Activated CD8-positive, alpha-beta T cell treated with anti-CD3 and anti-CD28 coated beads, Interleukin-2, amount 10 ng/mL, durations not matched to agents 7 days and 5 days (primary cell): ENCODE results near the gene XPO6. TPM values are rescaled to one million over a fixed set of nuclear protein-coding genes. Genes with fewer than 3 reads are reported as not detected.

Experiments
- ATAC-seq: fragments of 150-1000 bp; cut with Tn5 transposase; one replicate; pipeline ENCODE4 v1.10.0; 2021; ENCODE audit warnings: moderate library complexity
- CTCF ChIA-PET: fragments of 350-600 bp; sonication (Branson Sonifier 250); formaldehyde crosslinking; loops from one replicate; lab custom pipeline; 2021; ENCODE audit warnings: antibody characterized with exemption; lab: Charles Lee
- POLR2A ChIA-PET: fragments of 350-600 bp; sonication (Branson Sonifier 250); formaldehyde crosslinking; loops from one replicate; lab custom pipeline; 2021; ENCODE audit warnings: antibody characterized with exemption; lab: Charles Lee
- DNase-seq: peaks from one replicate; pipeline ENCODE4 v3.0.0-alpha.2; 2020
- H3K27ac Mint-ChIP-seq: one replicate; pipeline ENCODE4 v1.8.0; 2021; ENCODE audit warnings: mild to moderate bottlenecking, mixed read lengths
- H3K27me3 Mint-ChIP-seq: one replicate; pipeline ENCODE4 v1.8.0; 2021; ENCODE audit warnings: low read depth, mixed read lengths
- H3K36me3 Mint-ChIP-seq: one replicate; pipeline ENCODE4 v1.8.0; 2021; ENCODE audit warnings: low read depth, mixed read lengths
- H3K4me1 Mint-ChIP-seq: one replicate; pipeline ENCODE4 v1.8.0; 2021; ENCODE audit warnings: low read depth, mixed read lengths
- H3K4me3 Mint-ChIP-seq: one replicate; pipeline ENCODE4 v1.8.0; 2021; ENCODE audit warnings: mild to moderate bottlenecking, mixed read lengths
- H3K9me3 Mint-ChIP-seq: one replicate; pipeline ENCODE4 v1.8.0; 2022; ENCODE audit warnings: mixed read lengths; ENCODE audit not compliant: insufficient read depth
- total RNA-seq, 2 experiments: library from RNA; stranded (reverse); gene quantifications; one replicate each; pipeline ENCODE4 v1.2.3, GENCODE V29; 2021

XPO6 gene
- total RNA-seq, 2 experiments from 2014 or later: 206 to 209 TPM

- peaks cover 59% of the 10 kb centered on the region for H3K4me1 Mint-ChIP-seq
- no peaks in the 10 kb centered on the region for H3K27me3 Mint-ChIP-seq
- POLR2A ChIA-PET: interaction anchor here (1.2 to 1.5 kb wide), 2 partner anchors 18 to 28 kb away, joined by 4 read pairs; no protein-coding TSS in a partner anchor
- H3K27ac Mint-ChIP-seq: peak overlapping the region; percentile 56
- peaks cover 76% of the 10 kb centered on the region for H3K36me3 Mint-ChIP-seq
- ATAC-seq (peak; percentile 89), DNase-seq (peak; percentile 60)
- H3K4me3 Mint-ChIP-seq: no peak overlapping the region
- no peaks in the 10 kb centered on the region for H3K9me3 Mint-ChIP-seq
- CTCF ChIA-PET: interaction anchor here (1.1 to 1.4 kb wide), 4 partner anchors 18 to 41 kb away, joined by 3 to 4 read pairs (median 4); no protein-coding TSS in a partner anchor
Observed at GRCh38 chr16:28168991-28169554, 42.7 kb downstream of the XPO6 start.

GRCh38 chr16:28167730-28168129 is 44.0 kb downstream of the XPO6 start:
- ChIA-PET CTCF (no interaction called here), POLR2A (no interaction called here)
- peaks cover 75% of the 10 kb centered on the region for H3K36me3 Mint-ChIP-seq
- no peaks in the 10 kb centered on the region for H3K9me3 Mint-ChIP-seq
- ATAC-seq (no peak), DNase-seq (no peak)
- no peaks in the 10 kb centered on the region for H3K27me3 Mint-ChIP-seq
- H3K27ac Mint-ChIP-seq: no peak overlapping the region
- H3K4me3 Mint-ChIP-seq: no peak overlapping the region
- peaks cover 67% of the 10 kb centered on the region for H3K4me1 Mint-ChIP-seq

GRCh38 chr16:28167221-28167620 is 44.5 kb downstream of the XPO6 start:
- Mint-ChIP-seq H3K27me3 (no peaks in the 10 kb centered on the region), H3K9me3 (no peaks in the 10 kb centered on the region), H3K4me3 (no peak overlapping the region), H3K36me3 (peaks cover 72% of the 10 kb centered on the region), H3K4me1 (peaks cover 69% of the 10 kb centered on the region), H3K27ac (peak overlapping the region; percentile 61)
- DNase-seq (no peak), ATAC-seq (no peak)
- CTCF ChIA-PET: interaction anchor here (0.7 to 1.8 kb wide), 3 partner anchors 26 to 51 kb away, joined by 3 to 4 read pairs (median 4); no protein-coding TSS in a partner anchor
- POLR2A ChIA-PET: no interaction called here

- POLR2A ChIA-PET: no interaction called here
- Mint-ChIP-seq H3K27ac (peak overlapping the region; percentile 61), H3K4me1 (peaks cover 72% of the 10 kb centered on the region), H3K36me3 (peaks cover 73% of the 10 kb centered on the region), H3K9me3 (no peaks in the 10 kb centered on the region), H3K27me3 (no peaks in the 10 kb centered on the region), H3K4me3 (no peak overlapping the region)
- ATAC-seq (peak; percentile 19), DNase-seq (no peak)
- CTCF ChIA-PET: interaction anchor here (0.7 to 1.8 kb wide), 3 partner anchors 25 to 52 kb away, joined by 3 to 4 read pairs (median 4); no protein-coding TSS in a partner anchor
Observed at GRCh38 chr16:28166394-28167208, 45.2 kb downstream of the XPO6 start.

- peaks cover 80% of the 10 kb centered on the region for H3K36me3 Mint-ChIP-seq
- peak overlapping the region; percentile 68 for H3K27ac Mint-ChIP-seq
- H3K4me1 Mint-ChIP-seq: peaks cover 78% of the 10 kb centered on the region
- CTCF ChIA-PET: interaction anchor here (1.3 to 1.8 kb wide), 2 partner anchors 18 to 53 kb away, joined by 4 to 5 read pairs; no protein-coding TSS in a partner anchor
- no peak overlapping the region for H3K4me3 Mint-ChIP-seq
- no peaks in the 10 kb centered on the region for H3K9me3 Mint-ChIP-seq
- POLR2A ChIA-PET: no interaction called here
- no peak for DNase-seq
- no peak for ATAC-seq
- H3K27me3 Mint-ChIP-seq: no peaks in the 10 kb centered on the region
Observed at GRCh38 chr16:28165598-28165997, 46.2 kb downstream of the XPO6 start.

DNA sequence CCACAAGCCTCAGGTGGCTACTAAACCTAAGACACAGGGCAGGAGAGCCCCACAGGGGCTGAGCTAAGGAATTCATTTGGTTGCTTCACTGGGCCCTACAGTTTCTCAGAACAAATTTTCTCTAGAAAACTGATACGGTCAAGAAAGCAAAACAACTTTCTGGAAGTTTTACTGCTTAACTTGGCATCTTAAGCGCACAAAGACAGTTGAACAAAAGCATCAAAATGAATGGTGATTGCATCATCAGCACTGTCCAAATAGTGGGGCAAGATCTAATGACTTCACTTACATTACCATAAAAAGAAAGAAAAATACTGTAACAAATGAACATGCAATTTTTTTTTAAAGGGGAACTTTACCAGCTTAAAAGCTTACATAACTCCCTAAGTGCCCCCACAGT is 47.6 kb downstream of the XPO6 start:
- ATAC-seq (no peak), DNase-seq (no peak)
- Mint-ChIP-seq H3K9me3 (no peaks in the 10 kb centered on the region), H3K27me3 (no peaks in the 10 kb centered on the region), H3K36me3 (peaks cover 77% of the 10 kb centered on the region), H3K27ac (no peak overlapping the region), H3K4me1 (peaks cover 77% of the 10 kb centered on the region), H3K4me3 (no peak overlapping the region)
- ChIA-PET POLR2A (no interaction called here), CTCF (interaction anchor here (1.2 to 1.3 kb wide), 3 partner anchors 9 to 45 kb away, joined by 4 to 5 read pairs (median 4); no protein-coding TSS in a partner anchor)

- Mint-ChIP-seq H3K4me3 (no peak overlapping the region), H3K36me3 (peaks cover 73% of the 10 kb centered on the region), H3K9me3 (no peaks in the 10 kb centered on the region), H3K27me3 (no peaks in the 10 kb centered on the region), H3K27ac (peak overlapping the region; percentile 51), H3K4me1 (peaks cover 75% of the 10 kb centered on the region)
- CTCF ChIA-PET: interaction anchor here (1.2 to 1.3 kb wide), 4 partner anchors 9 to 46 kb away, joined by 3 to 5 read pairs (median 4); no protein-coding TSS in a partner anchor
- POLR2A ChIA-PET: interaction anchor here (0.9 kb wide), 1 partner anchor 33 kb away, joined by 4 read pairs; no protein-coding TSS in a partner anchor
- no peak for DNase-seq
- no peak for ATAC-seq
Observed at GRCh38 chr16:28163699-28164098, 48.1 kb downstream of the XPO6 start.

DNA sequence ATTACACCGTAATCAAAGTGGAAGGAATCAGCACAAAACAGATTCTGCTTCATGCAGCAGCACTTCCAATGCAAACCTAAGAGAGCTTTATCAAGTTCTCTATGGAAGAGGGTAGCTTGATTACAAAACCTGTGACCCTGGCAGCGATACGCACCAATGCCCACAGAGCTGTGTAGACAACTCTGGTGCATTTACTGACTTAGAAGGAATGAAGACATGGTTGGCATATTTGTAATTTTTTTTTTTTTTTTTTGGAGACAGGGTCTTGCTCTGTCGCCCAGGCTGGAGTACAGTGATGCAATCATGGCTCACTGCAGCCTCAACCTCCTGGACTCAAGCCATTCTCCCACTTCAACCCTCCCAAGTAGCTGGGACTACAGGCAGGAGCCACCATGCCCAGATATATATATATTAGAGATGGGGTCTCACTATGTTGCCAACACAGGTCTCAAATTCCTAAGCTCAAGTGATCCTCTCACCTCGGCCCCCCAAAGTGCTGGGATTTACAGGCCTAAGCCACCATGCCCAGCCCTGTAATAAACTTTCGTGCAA is 49.4 kb downstream of the XPO6 start:
- H3K4me3 Mint-ChIP-seq: no peak overlapping the region
- no peaks in the 10 kb centered on the region for H3K9me3 Mint-ChIP-seq
- H3K27me3 Mint-ChIP-seq: no peaks in the 10 kb centered on the region
- ATAC-seq (no peak), DNase-seq (no peak)
- peaks cover 69% of the 10 kb centered on the region for H3K36me3 Mint-ChIP-seq
- H3K27ac Mint-ChIP-seq: no peak overlapping the region
- CTCF ChIA-PET: interaction anchor here (0.8 to 1.5 kb wide), 5 partner anchors 9 to 56 kb away, joined by 3 to 7 read pairs (median 3); no protein-coding TSS in a partner anchor
- peaks cover 74% of the 10 kb centered on the region for H3K4me1 Mint-ChIP-seq
- POLR2A ChIA-PET: no interaction called here

DNA sequence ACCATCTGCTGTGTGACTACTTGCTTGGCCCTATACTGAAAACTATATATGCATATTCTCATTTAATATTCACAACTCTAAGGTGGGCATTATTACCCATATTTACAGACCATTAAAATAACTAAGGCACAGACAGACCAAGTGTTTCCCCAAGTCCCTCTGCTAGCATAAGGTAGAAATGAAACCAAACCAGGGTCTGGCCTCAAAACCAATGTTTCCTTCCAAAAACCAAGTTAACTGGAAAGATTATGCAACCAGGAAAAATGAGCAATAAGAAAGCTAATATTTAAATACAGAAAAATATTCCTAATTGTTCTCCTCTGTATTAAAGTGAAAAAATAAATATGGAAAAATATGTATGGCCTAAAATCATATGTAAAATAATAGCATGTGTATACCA is 50.1 kb downstream of the XPO6 start:
- ATAC-seq (no peak), DNase-seq (no peak)
- Mint-ChIP-seq H3K27ac (no peak overlapping the region), H3K27me3 (no peaks in the 10 kb centered on the region), H3K36me3 (peaks cover 64% of the 10 kb centered on the region), H3K4me3 (no peak overlapping the region), H3K9me3 (no peaks in the 10 kb centered on the region), H3K4me1 (peaks cover 66% of the 10 kb centered on the region)
- POLR2A ChIA-PET: no interaction called here
- CTCF ChIA-PET: interaction anchor here (1.3 to 1.5 kb wide), 2 partner anchors 10 kb away, joined by 5 to 7 read pairs; no protein-coding TSS in a partner anchor

- Mint-ChIP-seq H3K27me3 (no peaks in the 10 kb centered on the region), H3K4me3 (no peak overlapping the region), H3K36me3 (peaks cover 59% of the 10 kb centered on the region), H3K4me1 (peaks cover 46% of the 10 kb centered on the region), H3K27ac (peak overlapping the region; percentile 68), H3K9me3 (no peaks in the 10 kb centered on the region)
- ATAC-seq: no peak
- ChIA-PET POLR2A (interaction anchor here (1.0 kb wide), 1 partner anchor 52 kb away, joined by 3 read pairs; no protein-coding TSS in a partner anchor), CTCF (no interaction called here)
- no peak for DNase-seq
Observed at GRCh38 chr16:28158136-28158535, 53.6 kb downstream of the XPO6 start.

GRCh38 chr16:28156056-28156680 is 55.6 kb downstream of the XPO6 start:
- Mint-ChIP-seq H3K4me3 (no peak overlapping the region), H3K9me3 (no peaks in the 10 kb centered on the region), H3K27ac (peak overlapping the region; percentile 58), H3K4me1 (peaks cover 36% of the 10 kb centered on the region), H3K36me3 (peaks cover 56% of the 10 kb centered on the region), H3K27me3 (no peaks in the 10 kb centered on the region)
- no peak for DNase-seq
- ChIA-PET CTCF (no interaction called here), POLR2A (no interaction called here)
- ATAC-seq: no peak
